HL-60 (cell line): ENCODE data around the gene ALK.

Experiments used
- DNase-seq, 2 experiments: peaks; one replicate each; pipeline ENCODE4 v3.0.0-alpha.2; 2010 to 2020; ENCODE audit warnings: low read depth in 1 of 2, low spot score in 1 of 2
- H3K27ac ChIP-seq: fragments of 250-450 bp; sonication (Bioruptor Pico); replicated peaks from 2 replicates; pipeline ENCODE4 v1.5.1; 2020; ENCODE audit warnings: mild to moderate bottlenecking, moderate library complexity
- H3K27me3 ChIP-seq: fragments of 250-450 bp; sonication (Bioruptor Pico); 2 replicates; pipeline ENCODE4 v1.5.1; 2021; ENCODE audit warnings: mild to moderate bottlenecking, moderate library complexity; ENCODE audit not compliant: insufficient read depth, poor library complexity, severe bottlenecking
- H3K4me3 ChIP-seq: replicated peaks from 2 replicates; pipeline ENCODE4 v1.5.1; 2011; ENCODE audit warnings: mild to moderate bottlenecking, control low read depth, low read length; ENCODE audit not compliant: insufficient read depth
- CTCF ChIP-seq: IDR thresholded peaks from one replicate; pipeline ENCODE4 v1.5.1; 2011; ENCODE audit warnings: low read length, control low read depth, inconsistent platforms; ENCODE audit not compliant: insufficient read depth
- GABPA ChIP-seq: IDR thresholded peaks from 2 replicates; pipeline ENCODE4 v1.6.1; 2012; ENCODE audit warnings: low read depth
- POLR2AphosphoS5 ChIP-seq: IDR thresholded peaks from 2 replicates; pipeline ENCODE4 v1.6.1; 2012; ENCODE audit warnings: low read depth
- SPI1 ChIP-seq: IDR thresholded peaks from 2 replicates; pipeline ENCODE4 v1.6.1; 2012; ENCODE audit warnings: low read depth, mild to moderate bottlenecking, borderline replicate concordance
- TF ChIP-seq, protein P1 (sequence below): IDR thresholded peaks from 2 replicates; pipeline ENCODE4 v1.6.1; 2012; ENCODE audit warnings: low read depth; ENCODE audit not compliant: insufficient replicate concordance

ALK gene

DNA sequence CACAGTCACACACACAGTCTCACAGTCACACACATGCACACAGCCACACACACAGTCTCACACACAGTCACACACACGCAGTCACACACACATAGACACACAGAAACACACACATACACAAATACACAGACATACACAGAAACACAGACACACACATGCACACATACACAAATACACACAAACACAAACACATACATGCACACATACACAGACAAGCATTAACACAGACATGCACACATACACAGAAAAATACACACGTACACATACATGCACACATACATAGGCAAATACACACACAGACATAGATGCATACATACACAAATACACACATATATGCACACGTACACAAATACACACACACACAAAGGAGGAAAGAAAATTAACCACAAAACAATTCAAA lies 150.5 kb downstream of the ALK start:
- TF ChIP-seq POLR2AphosphoS5: no peak
- no peak for TF ChIP-seq SPI1
- TF ChIP-seq CTCF: no peak
- TF ChIP-seq GABPA: no peak
- Histone ChIP-seq H3K27ac (no peak overlapping the region), H3K27me3 (no peaks in the 10 kb centered on the region), H3K4me3 (no peak overlapping the region)
- no peak for DNase-seq

DNA sequence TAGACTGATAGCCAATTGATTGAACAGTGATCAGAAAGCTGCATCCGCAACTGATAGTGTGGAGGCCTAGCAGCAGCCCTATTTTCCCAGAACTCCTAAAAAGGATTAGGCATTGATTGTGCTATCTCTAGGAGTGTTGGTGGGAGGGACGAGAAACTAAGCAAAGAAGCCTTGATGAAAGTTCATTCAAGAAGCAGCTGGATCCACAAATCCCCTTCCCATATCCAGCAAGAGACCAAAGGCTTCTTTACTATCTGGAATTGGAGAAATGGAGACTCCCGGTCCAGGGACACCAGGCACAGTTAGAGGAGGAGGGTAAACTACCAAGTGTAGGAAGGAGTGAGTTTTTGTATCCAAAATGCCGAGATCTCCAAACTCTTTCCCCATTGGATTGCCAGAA lies 151.5 kb downstream of the ALK start:
- no peak for DNase-seq
- Histone ChIP-seq H3K4me3 (no peak overlapping the region), H3K27me3 (no peaks in the 10 kb centered on the region), H3K27ac (no peak overlapping the region)
- TF ChIP-seq GABPA (no peak), CTCF (no peak), SPI1 (no peak), POLR2AphosphoS5 (no peak)
- TF ChIP-seq, protein P1, sequence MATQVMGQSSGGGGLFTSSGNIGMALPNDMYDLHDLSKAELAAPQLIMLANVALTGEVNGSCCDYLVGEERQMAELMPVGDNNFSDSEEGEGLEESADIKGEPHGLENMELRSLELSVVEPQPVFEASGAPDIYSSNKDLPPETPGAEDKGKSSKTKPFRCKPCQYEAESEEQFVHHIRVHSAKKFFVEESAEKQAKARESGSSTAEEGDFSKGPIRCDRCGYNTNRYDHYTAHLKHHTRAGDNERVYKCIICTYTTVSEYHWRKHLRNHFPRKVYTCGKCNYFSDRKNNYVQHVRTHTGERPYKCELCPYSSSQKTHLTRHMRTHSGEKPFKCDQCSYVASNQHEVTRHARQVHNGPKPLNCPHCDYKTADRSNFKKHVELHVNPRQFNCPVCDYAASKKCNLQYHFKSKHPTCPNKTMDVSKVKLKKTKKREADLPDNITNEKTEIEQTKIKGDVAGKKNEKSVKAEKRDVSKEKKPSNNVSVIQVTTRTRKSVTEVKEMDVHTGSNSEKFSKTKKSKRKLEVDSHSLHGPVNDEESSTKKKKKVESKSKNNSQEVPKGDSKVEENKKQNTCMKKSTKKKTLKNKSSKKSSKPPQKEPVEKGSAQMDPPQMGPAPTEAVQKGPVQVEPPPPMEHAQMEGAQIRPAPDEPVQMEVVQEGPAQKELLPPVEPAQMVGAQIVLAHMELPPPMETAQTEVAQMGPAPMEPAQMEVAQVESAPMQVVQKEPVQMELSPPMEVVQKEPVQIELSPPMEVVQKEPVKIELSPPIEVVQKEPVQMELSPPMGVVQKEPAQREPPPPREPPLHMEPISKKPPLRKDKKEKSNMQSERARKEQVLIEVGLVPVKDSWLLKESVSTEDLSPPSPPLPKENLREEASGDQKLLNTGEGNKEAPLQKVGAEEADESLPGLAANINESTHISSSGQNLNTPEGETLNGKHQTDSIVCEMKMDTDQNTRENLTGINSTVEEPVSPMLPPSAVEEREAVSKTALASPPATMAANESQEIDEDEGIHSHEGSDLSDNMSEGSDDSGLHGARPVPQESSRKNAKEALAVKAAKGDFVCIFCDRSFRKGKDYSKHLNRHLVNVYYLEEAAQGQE: no peak

DNA sequence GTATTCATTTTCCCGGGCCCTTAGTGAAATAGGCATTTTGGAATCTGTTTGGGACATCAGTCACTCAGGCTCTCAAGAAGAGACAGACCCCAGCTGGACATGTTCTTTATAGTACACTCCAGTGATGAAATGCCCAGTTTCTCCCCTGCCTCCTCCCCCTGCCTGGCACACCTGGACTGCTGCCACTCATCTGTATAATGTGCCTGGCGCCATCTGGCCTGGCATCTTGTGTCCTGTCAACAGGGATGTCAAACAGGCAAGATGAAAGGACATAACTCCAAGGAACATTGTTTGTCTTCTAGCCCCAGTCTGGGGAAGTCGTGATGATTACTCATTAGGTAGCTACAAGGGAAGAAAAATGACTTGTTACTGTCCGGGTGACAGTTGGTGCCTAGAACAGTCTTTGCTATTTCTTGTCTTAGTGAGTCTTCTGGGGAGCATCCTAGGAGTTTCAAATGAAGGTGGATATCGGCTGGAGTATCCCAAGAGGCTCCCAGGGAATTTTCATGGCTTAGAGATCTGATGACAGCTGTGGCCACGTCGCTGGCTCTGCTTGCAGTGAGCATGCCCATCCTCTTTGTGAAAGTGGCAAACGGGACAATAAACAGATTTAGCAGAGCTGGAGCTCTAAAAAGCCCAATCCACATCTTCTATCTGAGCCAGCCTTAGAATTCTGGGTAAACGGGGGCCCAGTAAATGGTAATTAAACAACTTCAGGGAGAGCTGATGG lies 153.6 kb downstream of the ALK start:
- Histone ChIP-seq H3K27me3 (no peaks in the 10 kb centered on the region), H3K4me3 (no peak overlapping the region), H3K27ac (no peak overlapping the region)
- no peak for DNase-seq
- TF ChIP-seq GABPA (no peak), SPI1 (no peak), CTCF (no peak), POLR2AphosphoS5 (no peak)
- TF ChIP-seq, protein P1: no peak

- no peaks in the 10 kb centered on the region for H3K27me3 ChIP-seq
- TF ChIP-seq SPI1: no peak
- no peak for TF ChIP-seq CTCF
- no peak for TF ChIP-seq GABPA
- TF ChIP-seq, protein P1: no peak
- no peak for TF ChIP-seq POLR2AphosphoS5
- DNase-seq: no peak
- no peak overlapping the region for H3K4me3 ChIP-seq
- H3K27ac ChIP-seq: no peak overlapping the region
Measured at GRCh38 chr2:29766191-29766590, 155.2 kb downstream of the ALK start.
